ENCODE data around the gene MEGF9.
"Not testable (repeated sequence)": the region's sequence is repeated elsewhere in the genome, so short reads cannot be mapped to it uniquely, and the experiment has no call there.

Gene MEGF9

DNA sequence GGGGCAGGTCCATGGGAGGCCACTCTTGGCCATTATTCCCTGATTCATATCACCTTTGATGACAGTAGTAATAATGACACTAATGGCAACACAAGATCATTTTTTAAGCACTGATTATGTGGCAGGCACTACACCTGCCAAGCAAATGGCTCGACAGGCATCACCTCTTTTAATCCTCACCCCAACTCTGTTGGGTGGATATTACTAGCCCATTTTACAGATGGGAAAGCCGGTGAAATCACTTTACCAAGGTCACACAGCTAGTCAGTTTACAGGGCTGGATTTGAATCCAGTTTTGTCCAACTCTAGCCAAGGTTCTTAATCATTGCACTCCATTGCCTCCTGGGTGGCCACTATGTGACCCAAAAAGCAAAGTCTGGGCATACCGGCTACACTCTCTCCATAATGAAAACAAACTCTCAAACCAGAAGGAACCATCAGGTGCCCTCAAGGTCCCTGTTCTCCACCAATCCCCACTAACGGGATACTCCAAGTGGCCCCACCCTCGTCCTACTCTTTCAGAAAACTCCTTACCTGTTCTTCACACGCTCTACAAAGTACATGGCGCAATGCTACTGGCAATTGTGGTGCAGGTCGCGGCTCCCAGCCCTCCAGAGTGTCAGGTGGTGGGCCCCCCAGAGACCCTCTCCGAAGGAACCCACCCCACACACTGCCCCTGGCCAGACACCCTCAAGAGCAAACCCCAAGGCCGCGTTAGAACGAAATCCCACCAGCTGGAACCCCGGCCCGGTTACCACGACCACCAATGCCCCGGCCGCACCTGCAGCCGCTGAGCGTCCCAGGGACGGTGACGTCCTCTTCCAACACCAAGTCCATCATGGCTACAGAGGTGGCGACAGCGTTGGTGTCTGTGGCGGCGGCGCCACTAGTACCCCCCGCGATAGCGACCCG lies 134.9 kb downstream of the MEGF9 start:
- no peak for DNase-seq (ENCODE audit: low spot score)

GRCh38 chr9:120574473-120574872 lies 139.8 kb downstream of the MEGF9 start:
- DNase-seq (ENCODE audit: low spot score) (no peak), FAIRE-seq (no peak)

More for the DNA sequence above, 134.9 kb downstream of the MEGF9 start:
- FAIRE-seq = no peak

DNA sequence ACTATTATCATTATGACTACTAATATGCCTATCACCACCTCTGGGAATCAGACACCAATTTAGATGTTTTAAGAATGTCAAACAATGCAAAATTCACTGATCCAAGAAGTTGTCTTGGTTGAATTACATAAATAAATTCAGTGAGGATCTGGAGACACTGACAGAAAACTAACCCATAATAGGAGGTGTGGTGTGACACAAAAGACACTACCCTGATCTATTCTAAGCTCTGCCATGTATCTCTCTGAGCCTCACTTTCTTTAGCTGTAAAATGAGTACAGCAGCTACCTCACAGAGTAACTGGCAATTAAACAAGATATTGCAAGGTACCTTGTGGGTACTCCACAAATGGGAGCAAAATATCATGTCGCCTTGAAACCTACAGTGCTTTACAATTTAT lies 141.8 kb downstream of the MEGF9 start:
- no peak for DNase-seq (ENCODE audit: low spot score)
- FAIRE-seq = no peak

DNA sequence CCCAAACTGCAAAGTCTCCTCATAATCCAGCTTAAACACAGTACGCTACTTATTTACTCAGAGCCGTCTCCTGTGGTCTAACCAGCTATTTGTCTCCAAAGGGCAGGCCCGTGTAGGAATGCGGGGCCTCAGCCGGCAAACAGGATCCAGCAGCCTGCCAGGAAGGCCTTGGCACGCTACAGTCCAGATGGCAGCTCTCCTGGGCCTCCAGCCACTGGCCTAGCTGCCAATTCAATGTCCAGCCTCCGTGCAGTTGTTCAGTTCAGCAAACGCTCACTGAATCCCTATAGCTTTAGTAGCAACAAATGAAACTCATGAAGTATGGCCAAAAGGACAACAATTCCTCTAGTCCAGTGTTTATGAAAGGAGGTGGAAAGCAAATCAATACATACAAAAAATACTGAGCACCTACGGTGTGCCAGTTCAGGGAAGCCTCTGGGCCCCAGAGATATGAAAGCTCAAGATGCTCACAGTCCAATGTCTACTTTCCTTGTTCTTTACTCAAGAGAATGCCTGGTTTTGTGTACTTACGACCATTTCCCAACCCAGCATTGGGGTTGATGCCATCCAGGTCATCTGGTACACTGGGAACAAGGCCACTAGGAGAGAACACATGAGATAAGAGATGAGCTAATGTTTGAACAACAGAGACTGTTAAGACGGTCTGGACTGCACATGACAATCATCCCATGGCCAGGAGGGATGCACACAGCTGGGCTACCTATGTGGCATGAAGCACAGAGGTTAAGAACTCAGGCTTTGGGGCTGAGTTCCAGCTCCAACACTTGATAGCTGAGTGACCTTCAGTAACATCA lies 142.6 kb downstream of the MEGF9 start:
- FAIRE-seq (no peak), DNase-seq (ENCODE audit: low spot score) (no peak)

- FAIRE-seq (no peak), DNase-seq (ENCODE audit: low spot score) (no peak)
Observed at GRCh38 chr9:120570296-120570695, 144.0 kb downstream of the MEGF9 start.

DNA sequence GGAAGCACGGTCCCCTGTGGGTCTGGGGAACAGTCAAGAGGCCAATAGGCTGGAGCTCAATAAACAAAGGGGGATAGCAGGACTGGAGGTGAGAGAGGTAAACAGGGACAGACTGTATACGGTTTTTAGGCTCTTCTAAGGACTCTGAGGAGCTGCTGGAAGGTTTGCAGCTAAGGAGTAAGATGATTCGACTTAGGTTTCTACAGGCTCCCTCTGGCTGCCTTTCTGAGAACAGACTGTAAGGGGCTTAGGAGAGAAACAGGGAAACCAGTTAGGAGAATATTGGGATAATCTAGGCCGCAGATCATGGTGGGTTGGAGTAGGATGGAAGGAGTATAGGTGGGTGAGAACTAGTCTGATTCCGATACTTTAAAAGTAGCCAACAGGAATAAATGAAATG lies 144.7 kb downstream of the MEGF9 start:
- FAIRE-seq (no peak), DNase-seq (ENCODE audit: low spot score) (no peak)

- DNase-seq (ENCODE audit: low spot score) (no peak), FAIRE-seq (no peak)
Observed at GRCh38 chr9:120568816-120569215, 145.5 kb downstream of the MEGF9 start.

- no peak for FAIRE-seq
- no peak for DNase-seq (ENCODE audit: low spot score)
Observed at GRCh38 chr9:120567874-120568273, 146.4 kb downstream of the MEGF9 start.

DNA sequence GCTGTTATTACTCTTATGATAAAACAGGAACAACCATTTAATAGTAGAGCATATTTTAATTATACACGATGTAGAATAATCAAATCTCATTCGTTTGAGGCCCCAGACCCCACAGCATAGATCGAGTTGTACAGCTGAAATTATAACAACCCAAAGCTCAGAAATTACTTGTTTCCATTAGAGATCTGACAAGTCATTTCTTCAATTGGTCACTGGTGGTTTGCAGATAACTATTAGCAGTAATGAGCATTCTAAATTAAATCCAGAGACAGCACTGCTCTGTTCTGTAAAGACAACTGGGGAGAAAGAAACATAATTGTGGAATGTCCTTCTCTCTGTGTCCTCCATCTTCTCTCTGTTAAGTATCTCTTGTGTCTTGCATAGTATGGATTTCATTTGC lies 147.2 kb downstream of the MEGF9 start:
- FAIRE-seq (no peak), DNase-seq (ENCODE audit: low spot score) (no peak)

- FAIRE-seq = no peak
Observed at GRCh38 chr9:120564589-120564988, 149.7 kb downstream of the MEGF9 start.

GRCh38 chr9:120562861-120563443 lies 151.3 kb downstream of the MEGF9 start:
- DNase-seq (ENCODE audit: low spot score) (no peak), FAIRE-seq (no peak)

More at GRCh38 chr9:120564589-120564988, 149.7 kb downstream of the MEGF9 start:
- DNase-seq (ENCODE audit: low spot score) = no peak

- no peak for FAIRE-seq
- no peak for DNase-seq (ENCODE audit: low spot score)
Observed at GRCh38 chr9:120561709-120562108, 152.6 kb downstream of the MEGF9 start.

DNA sequence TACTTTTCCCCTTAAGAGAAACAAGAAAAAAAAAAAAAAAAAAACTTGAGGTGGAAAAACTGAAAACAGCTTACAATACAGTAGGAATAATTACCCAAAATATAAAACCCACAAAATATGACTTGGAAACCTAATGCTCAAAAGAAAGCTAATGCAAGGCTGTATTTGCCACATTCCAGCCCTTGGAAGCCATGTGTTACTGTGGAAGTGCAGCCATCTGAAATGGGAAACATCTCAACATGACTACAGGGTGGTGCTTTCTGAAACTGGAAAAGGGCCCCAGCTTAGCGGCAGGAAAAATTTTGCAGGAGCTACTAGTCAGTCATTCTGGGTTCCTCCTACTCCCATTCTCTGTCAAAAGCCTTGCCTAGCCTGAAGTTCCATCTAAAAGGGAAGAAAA lies 154.7 kb downstream of the MEGF9 start:
- FAIRE-seq (no peak), DNase-seq (ENCODE audit: low spot score) (no peak)

DNA sequence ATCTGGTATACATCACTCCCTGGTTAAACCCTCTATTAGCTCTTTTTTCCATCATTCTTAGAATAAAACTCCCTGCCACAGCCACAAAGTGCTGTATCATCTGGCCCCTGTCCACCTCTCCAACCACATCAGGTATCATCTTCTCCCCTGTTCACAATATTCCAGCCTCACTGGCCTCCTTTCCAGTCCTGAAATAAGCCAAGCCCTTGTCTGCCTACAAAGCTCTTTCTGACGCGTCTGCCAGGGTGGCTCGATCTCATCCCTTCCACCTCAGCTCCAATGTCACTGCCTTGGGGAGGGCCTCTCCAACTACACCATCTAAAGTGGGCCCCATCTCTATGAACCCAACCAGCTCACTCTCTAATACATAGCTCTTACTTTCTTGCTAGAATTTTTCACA lies 155.8 kb downstream of the MEGF9 start:
- no peak for DNase-seq (ENCODE audit: low spot score)
- FAIRE-seq = no peak

DNA sequence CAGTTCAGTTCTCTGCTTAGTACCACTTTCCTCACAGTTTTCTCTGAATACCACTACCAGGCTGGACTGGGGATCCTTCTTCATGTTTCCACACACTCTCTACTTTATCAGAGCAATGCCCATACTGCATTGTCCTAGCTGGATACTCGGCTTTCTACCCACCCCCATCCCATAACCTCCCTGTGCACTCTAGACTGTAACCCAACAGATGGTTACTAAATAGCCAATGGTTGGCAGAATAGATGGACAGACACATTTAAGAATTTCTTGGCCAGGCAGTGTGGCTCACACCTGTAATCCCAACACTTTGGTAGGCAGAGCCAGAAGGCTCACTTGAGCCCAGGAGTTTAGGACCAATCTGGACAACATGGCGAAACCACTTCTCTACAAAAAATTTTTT lies 157.1 kb downstream of the MEGF9 start:
- FAIRE-seq (no peak), DNase-seq (ENCODE audit: low spot score) (no peak)

DNA sequence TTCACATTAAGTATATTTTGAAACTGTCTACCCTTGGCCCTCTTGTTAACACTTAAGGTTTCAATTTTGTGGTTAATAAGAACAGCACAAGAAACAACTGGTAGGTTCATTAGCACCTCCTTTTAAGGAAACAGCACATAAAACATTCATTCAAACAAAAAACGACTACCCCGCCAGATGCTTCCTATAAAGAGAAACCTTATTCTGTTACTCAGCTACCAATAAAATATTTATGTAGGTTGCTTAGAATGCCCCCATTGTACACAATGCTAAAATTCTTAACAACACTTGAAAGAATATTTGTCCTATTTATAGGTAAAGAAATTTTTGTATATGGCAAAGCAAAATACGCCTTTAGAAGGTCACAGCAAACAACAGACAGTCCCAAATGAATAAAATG lies 157.5 kb downstream of the MEGF9 start:
- no peak for DNase-seq (ENCODE audit: low spot score)
- no peak for FAIRE-seq

DNA sequence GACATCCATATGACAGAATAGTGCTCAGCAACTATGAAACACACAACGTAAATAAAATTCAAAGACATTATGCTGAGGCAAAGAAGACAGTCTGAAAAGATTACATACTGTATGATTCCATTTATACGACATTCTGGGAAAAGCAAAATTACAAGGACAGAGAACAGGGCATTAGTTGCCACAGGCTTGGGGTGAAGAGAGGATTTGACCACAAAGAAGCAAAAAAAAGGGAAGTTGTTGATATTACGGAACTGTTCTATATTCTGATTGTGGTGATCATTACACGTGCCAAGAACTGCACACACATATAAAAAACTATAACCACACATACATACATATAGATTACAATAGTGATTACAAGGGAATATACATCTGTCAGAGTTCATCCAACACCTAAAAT lies 158.4 kb downstream of the MEGF9 start:
- FAIRE-seq (no peak), DNase-seq (ENCODE audit: low spot score) (no peak)

DNA sequence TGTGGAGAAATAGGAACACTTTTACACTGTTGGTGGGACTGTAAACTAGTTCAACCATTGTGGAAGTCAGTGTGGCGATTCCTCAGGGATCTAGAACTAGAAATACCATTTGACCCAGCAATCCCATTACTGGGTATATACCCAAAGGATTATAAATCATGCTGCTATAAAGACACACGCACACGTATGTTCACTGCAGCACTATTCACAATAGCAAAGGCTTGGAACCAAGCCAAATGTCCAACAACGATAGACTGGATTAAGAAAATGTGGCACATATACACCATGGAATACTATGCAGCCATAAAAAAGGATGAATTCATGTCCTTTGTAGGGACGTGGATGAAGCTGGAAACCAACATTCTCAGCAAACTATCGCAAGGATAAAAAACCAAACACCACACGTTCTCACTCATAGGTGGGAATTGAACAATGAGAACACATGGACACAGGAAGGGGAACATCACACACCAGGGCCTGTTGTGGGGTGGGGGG lies 162.0 kb downstream of the MEGF9 start:
- FAIRE-seq; DNase-seq (ENCODE audit: low spot score): not testable (repeated sequence)
